Lower leg skin (tissue), 4 donors: ENCODE results near the gene CEP76. TPM values are rescaled to one million over a fixed set of nuclear protein-coding genes. Genes with fewer than 3 reads are reported as not detected.
"Not testable (repeated sequence)": the region's sequence is repeated elsewhere in the genome, so short reads cannot be mapped to it uniquely, and the experiment has no call there.

Source experiments
- DNase-seq, 2 donors: peaks; one replicate each; pipeline ENCODE4 v3.0.0-alpha.2; 2019; ENCODE audit warnings: low spot score in 2 of 2
- H3K4me3 ChIP-seq: fragments of 200-600 bp; sonication (generic); 2 replicates; pipeline ENCODE4 v1.5.1; 2017; ENCODE audit warnings: mild to moderate bottlenecking, low read depth; ENCODE audit not compliant: poor library complexity, severe bottlenecking
- POLR2A ChIP-seq, 2 donors: fragments of 450-650 bp; IDR thresholded peaks; one replicate each; pipeline ENCODE4 v1.6.1; 2016 to 2017; ENCODE audit warnings: antibody characterized with exemption in 2 of 2, mild to moderate bottlenecking in 1 of 2, moderate library complexity in 1 of 2
- WGBS, 2 donors: methylation state at CpG; one replicate each; pipeline ENCODE4 v1.1.5; 2018; 5-methylcytosine and 5-hydroxymethylcytosine counted together
- intact Hi-C: fragments of 100-400 bp; cut with DNase I; formaldehyde crosslinking; loops from one replicate; pipeline ENCODE4 v1.15.0; 2023; ENCODE audit warnings: low total_unique reads
- total RNA-seq, 4 donors: library from RNA; depleted of rRNA; stranded (reverse); fragments of >200 nt; gene quantifications; one replicate each; pipeline ENCODE4 v1.1.0, GENCODE V29; 2016
- TF ChIP-seq, protein P1 (sequence below), 3 donors: fragments of 450-650 bp; IDR thresholded peaks; one replicate each; pipeline ENCODE4 v1.5.1; 2016; ENCODE audit warnings: antibody characterized with exemption in 3 of 3, mild to moderate bottlenecking in 3 of 3, moderate library complexity in 2 of 3

The CEP76 gene
- total RNA-seq, 4 donors from 2014 or later = 16.1 to 18.9 (median 18.0) TPM

DNA sequence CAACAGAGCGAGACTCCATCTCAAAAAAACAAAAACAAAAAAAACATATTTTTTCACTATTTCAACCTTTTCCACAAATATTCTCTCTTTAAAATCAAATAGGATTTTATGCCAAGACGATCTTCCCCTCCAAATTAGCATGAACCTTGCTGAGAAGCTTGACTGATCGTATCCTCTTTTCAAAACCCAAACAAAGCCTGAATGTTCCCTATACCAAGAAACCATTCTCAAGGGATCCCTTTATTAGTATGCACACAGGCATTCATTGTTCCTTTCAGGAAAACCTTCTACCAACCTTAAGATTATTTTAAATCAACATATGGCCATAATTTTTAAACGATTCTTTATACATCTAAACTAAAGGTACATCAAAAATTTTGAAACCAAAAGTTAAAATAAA, 50.9 kb downstream of the CEP76 start:
- WGBS, 2 donors = 60 to 61% methylated on average over 4 of the region's 4 CpGs
- H3K4me3 ChIP-seq = no peak overlapping the region
- intact Hi-C loops = no loop called here
- DNase-seq = no peak
- no peak for TF ChIP-seq POLR2A (IDR thresholded peaks at IDR 0.05)
- TF ChIP-seq, protein P1, sequence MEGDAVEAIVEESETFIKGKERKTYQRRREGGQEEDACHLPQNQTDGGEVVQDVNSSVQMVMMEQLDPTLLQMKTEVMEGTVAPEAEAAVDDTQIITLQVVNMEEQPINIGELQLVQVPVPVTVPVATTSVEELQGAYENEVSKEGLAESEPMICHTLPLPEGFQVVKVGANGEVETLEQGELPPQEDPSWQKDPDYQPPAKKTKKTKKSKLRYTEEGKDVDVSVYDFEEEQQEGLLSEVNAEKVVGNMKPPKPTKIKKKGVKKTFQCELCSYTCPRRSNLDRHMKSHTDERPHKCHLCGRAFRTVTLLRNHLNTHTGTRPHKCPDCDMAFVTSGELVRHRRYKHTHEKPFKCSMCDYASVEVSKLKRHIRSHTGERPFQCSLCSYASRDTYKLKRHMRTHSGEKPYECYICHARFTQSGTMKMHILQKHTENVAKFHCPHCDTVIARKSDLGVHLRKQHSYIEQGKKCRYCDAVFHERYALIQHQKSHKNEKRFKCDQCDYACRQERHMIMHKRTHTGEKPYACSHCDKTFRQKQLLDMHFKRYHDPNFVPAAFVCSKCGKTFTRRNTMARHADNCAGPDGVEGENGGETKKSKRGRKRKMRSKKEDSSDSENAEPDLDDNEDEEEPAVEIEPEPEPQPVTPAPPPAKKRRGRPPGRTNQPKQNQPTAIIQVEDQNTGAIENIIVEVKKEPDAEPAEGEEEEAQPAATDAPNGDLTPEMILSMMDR (IDR thresholded peaks at IDR 0.05) = no peak

DNA sequence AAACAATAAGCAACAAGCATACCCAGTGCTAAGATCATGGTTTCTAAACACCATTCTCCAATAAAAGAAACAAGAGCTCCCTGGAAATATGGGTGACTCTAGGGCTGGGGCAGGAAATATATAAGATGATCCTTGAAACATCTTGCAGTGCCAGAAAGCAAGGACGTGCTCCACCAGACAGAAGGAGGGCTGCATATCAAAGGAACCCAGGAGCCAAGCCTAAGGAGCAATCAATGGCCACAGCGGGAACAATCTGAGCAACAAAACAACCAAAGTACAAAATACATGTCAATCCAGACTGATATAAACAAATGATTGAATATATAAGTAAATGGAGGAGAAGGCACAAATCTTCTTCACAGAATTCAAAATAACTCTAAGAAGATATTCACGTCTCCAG, 54.8 kb downstream of the CEP76 start:
- TF ChIP-seq POLR2A (IDR thresholded peaks at IDR 0.05) = no peak
- TF ChIP-seq, protein P1 (IDR thresholded peaks at IDR 0.05) = no peak
- no peak for DNase-seq
- WGBS, 2 donors = 91 to 94% methylated on average over 3 of the region's 3 CpGs
- no peak overlapping the region for H3K4me3 ChIP-seq
- intact Hi-C loops = no loop called here

DNA sequence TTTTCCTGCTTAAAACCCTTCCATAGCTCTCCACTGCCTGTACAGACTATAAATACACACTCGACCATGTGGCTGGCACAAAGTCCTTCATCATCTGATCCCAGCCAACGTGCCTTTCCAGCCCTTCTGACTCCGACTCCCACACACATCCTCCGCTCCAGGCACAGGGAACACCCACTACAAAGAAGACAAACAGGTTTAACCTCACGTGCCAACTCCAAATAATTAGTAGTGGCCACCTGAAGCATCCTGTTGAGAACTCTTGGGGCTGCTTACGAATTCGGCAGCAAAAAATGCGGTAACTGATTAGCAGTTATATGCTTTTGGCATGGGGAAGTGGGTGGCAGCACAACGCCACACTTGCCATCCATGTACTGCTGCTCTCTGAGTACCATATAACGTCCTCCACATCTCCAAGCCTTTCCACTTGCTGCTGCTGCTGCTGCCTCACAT, 56.7 kb downstream of the CEP76 start:
- TF ChIP-seq POLR2A (IDR thresholded peaks at IDR 0.05) = no peak
- TF ChIP-seq, protein P1 (IDR thresholded peaks at IDR 0.05) = no peak
- intact Hi-C loops = no loop called here
- WGBS, 2 donors = 37 to 39% methylated on average over 10 of the region's 10 CpGs
- peak in 1 of 2 donors; percentile 57 for DNase-seq
- no peak overlapping the region for H3K4me3 ChIP-seq

DNA sequence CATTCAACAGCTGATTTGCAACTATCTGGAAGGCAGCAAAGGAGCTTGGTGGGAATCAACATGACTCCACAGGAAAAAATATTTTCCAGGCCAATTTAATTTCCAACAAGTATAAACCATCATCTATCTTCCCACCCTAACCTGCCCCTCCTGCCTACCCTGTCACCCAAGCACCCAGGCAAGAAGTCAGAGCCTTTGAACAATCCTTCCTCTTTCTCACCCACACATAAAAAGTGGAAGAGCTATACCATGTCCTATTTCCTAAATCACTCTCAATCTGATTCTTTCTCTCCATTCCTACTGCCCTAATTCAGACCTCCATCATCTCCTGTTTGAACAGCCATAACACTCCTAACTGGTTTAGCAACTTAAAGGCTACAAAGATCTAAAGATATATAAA, 57.3 kb downstream of the CEP76 start:
- TF ChIP-seq POLR2A (IDR thresholded peaks at IDR 0.05) = no peak
- TF ChIP-seq, protein P1 (IDR thresholded peaks at IDR 0.05) = no peak
- intact Hi-C loops = no loop called here
- no peak overlapping the region for H3K4me3 ChIP-seq
- no peak for DNase-seq

DNA sequence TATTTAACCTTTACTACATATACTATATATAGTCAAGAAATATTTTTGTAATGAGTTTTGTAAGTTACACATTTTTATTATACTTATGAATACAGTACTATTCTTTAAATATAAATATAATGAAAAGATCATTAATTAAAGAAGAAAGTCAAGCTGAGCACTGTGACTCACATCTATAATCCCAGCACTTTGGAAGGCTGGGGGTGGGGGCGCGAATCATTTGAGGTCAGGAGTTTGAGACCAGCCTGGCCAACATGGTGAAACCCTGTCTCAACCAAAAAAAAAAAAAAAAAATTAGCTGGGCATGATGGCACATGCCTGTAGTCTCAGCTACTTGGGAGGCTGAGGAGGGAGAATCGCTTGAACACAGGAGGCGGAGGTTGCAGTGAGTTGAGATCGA, 58.8 kb downstream of the CEP76 start:
- H3K4me3 ChIP-seq = not testable (repeated sequence)

DNA sequence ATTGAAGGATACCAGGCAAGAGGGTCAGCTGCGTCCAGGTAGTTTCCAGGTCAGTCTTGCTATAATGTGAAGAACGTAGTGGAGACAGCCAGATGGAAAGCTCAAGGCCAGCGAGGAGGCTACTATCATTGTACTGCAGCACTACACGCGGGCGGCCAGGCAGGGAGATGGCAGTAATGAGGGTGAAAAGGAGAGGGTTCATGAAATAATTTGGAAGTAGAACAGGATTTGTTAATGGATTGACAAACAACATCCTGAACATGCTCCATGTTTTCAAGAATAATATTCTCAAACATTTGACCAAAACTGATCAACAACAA, 61.7 kb downstream of the CEP76 start:
- H3K4me3 ChIP-seq = no peak overlapping the region
- no peak for DNase-seq
- intact Hi-C loops = no loop called here
- 90 to 95% methylated on average over 6 of the region's 6 CpGs for WGBS, 2 donors
- TF ChIP-seq, protein P1 (IDR thresholded peaks at IDR 0.05) = no peak
- no peak for TF ChIP-seq POLR2A (IDR thresholded peaks at IDR 0.05)

More for the DNA sequence above, 58.8 kb downstream of the CEP76 start:
- 98 to 99% methylated on average over 5 of the region's 5 CpGs for WGBS, 2 donors
- intact Hi-C loops, DNase-seq: not testable (repeated sequence)
